Right cardiac atrium (tissue), 5 donors: ENCODE results near the gene MARVELD3. TPM values are rescaled to one million over a fixed set of nuclear protein-coding genes. Genes with fewer than 3 reads are reported as not detected.

Source experiments
- ATAC-seq, 2 donors: fragments of 200-7000 bp; cut with Tn5 transposase; one replicate each; pipeline versions ENCODE4 v1.8.0 to v1.9.1; 2020; ENCODE audit warnings: moderate library complexity in 2 of 2, mild to moderate bottlenecking in 1 of 2
- DNase-seq, 3 donors: peaks; one replicate each; pipeline ENCODE4 v3.0.0-alpha.2; 2020
- H3K27ac ChIP-seq: one replicate; pipeline ENCODE4 v1.5.1; 2013; ENCODE audit warnings: mild to moderate bottlenecking, low read length, control low read depth, moderate library complexity
- H3K27me3 ChIP-seq: one replicate; pipeline ENCODE4 v1.6.1; 2013; ENCODE audit not compliant: control insufficient read depth, insufficient read depth
- H3K4me1 ChIP-seq: one replicate; pipeline ENCODE4 v1.6.1; 2013; ENCODE audit warnings: low read length; ENCODE audit not compliant: control insufficient read depth, insufficient read depth
- H3K4me3 ChIP-seq: one replicate; pipeline ENCODE4 v1.5.1; 2013; ENCODE audit warnings: low read length, control low read depth
- H3K9me3 ChIP-seq: one replicate; pipeline ENCODE4 v1.6.1; 2013; ENCODE audit warnings: low read length; ENCODE audit not compliant: control insufficient read depth
- WGBS: extraction: QIAGEN DNeasy Blood & Tissue Kit; methylation state at CpG from one replicate; pipeline ENCODE4 v1.1.7; 2013; 5-methylcytosine and 5-hydroxymethylcytosine counted together
- intact Hi-C, 4 donors: fragments of 100-400 bp; cut with DNase I; formaldehyde crosslinking; loops; one replicate each; pipeline versions ENCODE4 v1.11.0 to v1.14.0; 2022 to 2023
- polyA plus RNA-seq: library from polyadenylated mRNA; stranded (reverse); fragments of 200-250 nt; gene quantifications from one replicate; pipeline ENCODE4 v1.2.3, GENCODE V29; 2013
- total RNA-seq, 4 donors: library from RNA; stranded (reverse); fragmentation: NEBNext Ultra II Directional; extraction: Animal tissue kit (Norgen Biotek cat#: 25700); gene quantifications; one replicate each; pipeline ENCODE4 v1.2.1, GENCODE V29; 2021
- donor health status: healthy with polysubstance abuse.
- donor health status: DM: no; HTN: yes; CAD: no.
- donor health status: DM: no; HTN: no; CAD: no.
- donor health status: DM: no; HTN: yes; CAD: no; lungs with severe emphysema.
- donor health status: DM: yes; HTN: yes; CAD: no.

Gene MARVELD3
- total and polyA plus RNA-seq, 5 donors: 0.02 TPM; not detected in 4

- no peaks in the 10 kb centered on the region for H3K27me3 ChIP-seq
- DNase-seq (no peak), ATAC-seq (no peak)
- intact Hi-C loops: no loop called here
- H3K9me3 ChIP-seq: no peaks in the 10 kb centered on the region
- 91% methylated on average over 7 of the region's 7 CpGs for WGBS
- no peak overlapping the region for H3K4me3 ChIP-seq
- H3K4me1 ChIP-seq: peaks cover 4% of the 10 kb centered on the region
- H3K27ac ChIP-seq: no peak overlapping the region
Measured at GRCh38 chr16:71625113-71625850, 702 bp upstream of the MARVELD3 start.

GRCh38 chr16:71626858-71627213, 852 bp downstream of the MARVELD3 start:
- ATAC-seq (peak; percentile 56 to 59), DNase-seq (no peak)
- WGBS: 7% methylated on average over 13 of the region's 13 CpGs
- Histone ChIP-seq H3K27me3 (no peaks in the 10 kb centered on the region), H3K27ac (no peak overlapping the region), H3K4me1 (peaks cover 4% of the 10 kb centered on the region), H3K4me3 (peak overlapping the region; percentile 50), H3K9me3 (no peaks in the 10 kb centered on the region)
- intact Hi-C loops: no loop called here

- no peak overlapping the region for H3K27ac ChIP-seq
- H3K4me1 ChIP-seq: peaks cover 4% of the 10 kb centered on the region
- no peak overlapping the region for H3K4me3 ChIP-seq
- DNase-seq (no peak), ATAC-seq (no peak)
- intact Hi-C loops: no loop called here
- 44% methylated on average over 7 of the region's 7 CpGs for WGBS
- no peaks in the 10 kb centered on the region for H3K9me3 ChIP-seq
- no peaks in the 10 kb centered on the region for H3K27me3 ChIP-seq
Measured at GRCh38 chr16:71627731-71628181, 1.8 kb downstream of the MARVELD3 start.

GRCh38 chr16:71628810-71629209, 2.8 kb downstream of the MARVELD3 start:
- H3K27me3 ChIP-seq: no peaks in the 10 kb centered on the region
- intact Hi-C loops: no loop called here
- 23% methylated on average over 5 of the region's 5 CpGs for WGBS

GRCh38 chr16:71629278-71630016, 3.5 kb downstream of the MARVELD3 start:
- Histone ChIP-seq H3K9me3 (no peaks in the 10 kb centered on the region), H3K27me3 (no peaks in the 10 kb centered on the region), H3K4me3 (no peak overlapping the region), H3K27ac (no peak overlapping the region), H3K4me1 (peaks cover 4% of the 10 kb centered on the region)
- ATAC-seq: no peak
- DNase-seq: no peak
- intact Hi-C loops: no loop called here
- WGBS: 71% methylated on average over 11 of the region's 11 CpGs

More at GRCh38 chr16:71628810-71629209, 2.8 kb downstream of the MARVELD3 start:
- H3K27ac ChIP-seq: no peak overlapping the region
- peaks cover 4% of the 10 kb centered on the region for H3K4me1 ChIP-seq
- no peak overlapping the region for H3K4me3 ChIP-seq
- no peaks in the 10 kb centered on the region for H3K9me3 ChIP-seq
- ATAC-seq (no peak), DNase-seq (no peak)

GRCh38 chr16:71630808-71631207, 4.8 kb downstream of the MARVELD3 start:
- H3K9me3 ChIP-seq: no peaks in the 10 kb centered on the region
- intact Hi-C loops: no loop called here
- WGBS: 93% methylated on average over 4 of the region's 4 CpGs
- H3K27ac ChIP-seq: no peak overlapping the region
- ATAC-seq (no peak), DNase-seq (no peak)
- H3K4me3 ChIP-seq: no peak overlapping the region
- no peaks in the 10 kb centered on the region for H3K27me3 ChIP-seq
- H3K4me1 ChIP-seq: peaks cover 4% of the 10 kb centered on the region

GRCh38 chr16:71631776-71632175, 5.8 kb downstream of the MARVELD3 start:
- DNase-seq (no peak), ATAC-seq (no peak)
- Histone ChIP-seq H3K27me3 (no peaks in the 10 kb centered on the region), H3K9me3 (no peaks in the 10 kb centered on the region), H3K4me1 (no peaks in the 10 kb centered on the region), H3K4me3 (no peak overlapping the region), H3K27ac (no peak overlapping the region)
- WGBS: 36% methylated on average over 4 of the region's 4 CpGs
- intact Hi-C loops: no loop called here

- H3K4me3 ChIP-seq: no peak overlapping the region
- H3K27me3 ChIP-seq: no peaks in the 10 kb centered on the region
- no peak for DNase-seq
- no peak for ATAC-seq
- WGBS: 48% methylated on average over 2 of the region's 2 CpGs
- H3K9me3 ChIP-seq: no peaks in the 10 kb centered on the region
- intact Hi-C loops: no loop called here
- H3K4me1 ChIP-seq: no peaks in the 10 kb centered on the region
- no peak overlapping the region for H3K27ac ChIP-seq
Measured at GRCh38 chr16:71635632-71636031, 9.6 kb downstream of the MARVELD3 start.

GRCh38 chr16:71637398-71637797, 11.4 kb downstream of the MARVELD3 start:
- 38% methylated on average over 3 of the region's 3 CpGs for WGBS
- ATAC-seq (peak; percentile 67), DNase-seq (no peak)
- H3K27me3 ChIP-seq: no peaks in the 10 kb centered on the region
- H3K27ac ChIP-seq: no peak overlapping the region
- no peak overlapping the region for H3K4me3 ChIP-seq
- intact Hi-C loops: no loop called here
- no peaks in the 10 kb centered on the region for H3K9me3 ChIP-seq
- no peaks in the 10 kb centered on the region for H3K4me1 ChIP-seq

GRCh38 chr16:71645450-71645849, 19.5 kb downstream of the MARVELD3 start:
- Histone ChIP-seq H3K27ac (no peak overlapping the region), H3K4me1 (no peaks in the 10 kb centered on the region), H3K4me3 (no peak overlapping the region), H3K27me3 (no peaks in the 10 kb centered on the region), H3K9me3 (no peaks in the 10 kb centered on the region)
- ATAC-seq (no peak), DNase-seq (no peak)
- intact Hi-C loops: no loop called here
- 77% methylated on average over 4 of the region's 4 CpGs for WGBS

GRCh38 chr16:71647391-71647790, 21.4 kb downstream of the MARVELD3 start:
- no peak for DNase-seq
- Histone ChIP-seq H3K4me1 (no peaks in the 10 kb centered on the region), H3K27ac (no peak overlapping the region), H3K9me3 (no peaks in the 10 kb centered on the region), H3K27me3 (no peaks in the 10 kb centered on the region), H3K4me3 (no peak overlapping the region)
- 75% methylated on average over 7 of the region's 7 CpGs for WGBS
- intact Hi-C loops: no loop called here
- no peak for ATAC-seq
